NCI-H2081 (cell line): ENCODE data around the gene GJA3.

ENCODE experiments used
- DNase-seq, 2 experiments: peaks; one replicate each; lab custom pipeline; 2025; lab: John Stamatoyannopoulos, UW

GJA3 gene

DNA sequence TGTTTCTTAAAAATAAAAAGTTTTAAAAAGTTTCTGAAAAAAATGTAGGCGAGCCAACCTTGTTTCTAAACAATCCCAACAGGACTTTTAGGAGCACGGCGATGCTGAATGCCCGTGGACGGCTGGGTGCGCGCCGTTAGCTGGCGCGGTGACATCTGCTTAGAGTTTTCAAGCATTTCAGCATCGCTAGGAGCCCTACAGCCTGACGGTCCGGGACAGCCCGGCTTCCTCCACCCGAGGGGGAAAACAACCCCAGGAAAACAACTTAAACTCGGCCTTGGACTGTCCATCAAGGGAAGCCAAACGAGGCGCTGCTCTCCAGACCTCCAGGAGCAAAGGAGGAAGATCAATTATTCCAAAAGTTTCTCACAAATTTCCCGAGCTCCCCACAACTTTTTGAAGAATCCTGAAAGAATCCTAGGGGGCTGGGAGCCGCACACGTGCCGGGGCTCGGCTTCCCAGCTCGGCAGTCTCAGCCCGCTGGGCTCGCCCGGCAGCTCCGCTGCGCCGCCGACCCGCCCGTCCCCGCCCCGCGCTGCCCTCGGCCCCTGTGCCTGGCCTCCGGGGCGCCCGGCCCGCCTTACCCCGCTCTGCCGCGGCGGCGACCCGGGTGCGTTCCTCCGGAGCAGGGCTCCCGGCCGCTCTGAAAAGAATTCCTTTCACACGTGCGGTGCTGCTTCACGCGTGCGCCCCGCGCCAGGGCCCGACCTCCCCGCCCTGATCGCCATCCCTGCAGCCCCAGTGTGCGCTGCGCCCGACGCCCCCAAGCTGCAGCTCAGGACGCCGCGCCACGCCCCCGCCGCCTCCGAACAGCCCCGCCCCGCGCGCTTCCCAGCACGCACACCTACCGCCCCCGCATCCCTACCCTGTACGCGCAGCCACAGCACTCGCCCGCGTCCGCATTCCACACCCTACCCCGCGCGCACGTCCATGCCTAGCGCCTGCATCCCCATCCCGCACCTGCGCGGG, at the start of gene GJA3:
TSS of gene GJA3 (minus strand) at position 747 of the 969 bp plus-strand sequence. CDS start 17,764 bp downstream, outside the sequence.
- no peak for DNase-seq

DNA sequence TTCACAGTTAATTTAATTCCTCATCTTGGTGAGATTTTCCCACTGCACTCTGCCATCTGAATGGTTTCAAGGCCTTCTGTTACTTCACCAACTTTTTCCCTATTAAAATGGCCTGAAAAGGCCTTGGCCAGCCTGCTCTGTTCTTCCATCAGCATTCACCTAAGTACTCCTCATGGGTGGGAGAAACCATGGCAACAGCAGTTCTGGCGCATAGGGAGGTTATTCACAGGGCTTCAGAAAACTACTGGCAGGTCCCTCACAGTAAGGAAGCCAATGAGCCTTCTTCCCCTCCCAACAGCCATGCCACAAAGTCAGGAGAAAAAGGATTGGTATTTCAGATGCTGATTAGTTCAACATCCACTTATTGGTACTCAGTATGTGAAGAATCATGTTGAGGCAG, 49.1 kb upstream of the GJA3 start:
- no peak for DNase-seq

DNA sequence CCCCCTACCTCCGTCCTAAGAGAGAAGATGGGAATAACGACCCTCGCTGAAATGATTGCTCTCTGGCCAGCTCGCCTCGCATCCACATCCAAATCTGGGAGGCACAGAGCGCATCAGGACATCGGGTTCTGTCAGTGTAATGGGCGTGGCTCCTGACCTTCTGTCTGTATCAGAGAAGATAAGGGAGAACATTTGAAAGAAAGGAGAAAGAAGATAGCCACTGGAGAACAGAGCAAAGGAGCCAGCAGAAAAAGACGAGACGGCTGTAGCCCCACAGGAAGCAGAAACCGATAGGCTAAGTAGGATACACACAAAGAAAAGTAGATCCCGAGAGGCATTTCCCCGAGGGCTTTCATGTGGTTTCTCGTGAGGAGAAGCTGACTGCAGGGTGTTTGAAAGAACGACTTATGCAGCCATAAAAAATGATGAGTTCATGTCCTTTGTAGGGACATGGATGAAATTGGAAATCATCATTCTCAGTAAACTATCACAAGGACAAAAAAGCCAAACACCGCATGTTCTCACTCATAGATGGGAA, 45.9 kb upstream of the GJA3 start:
- DNase-seq = no peak

- no peak for DNase-seq
Measured at GRCh38 chr13:20206065-20206697, 45.3 kb upstream of the GJA3 start.

DNA sequence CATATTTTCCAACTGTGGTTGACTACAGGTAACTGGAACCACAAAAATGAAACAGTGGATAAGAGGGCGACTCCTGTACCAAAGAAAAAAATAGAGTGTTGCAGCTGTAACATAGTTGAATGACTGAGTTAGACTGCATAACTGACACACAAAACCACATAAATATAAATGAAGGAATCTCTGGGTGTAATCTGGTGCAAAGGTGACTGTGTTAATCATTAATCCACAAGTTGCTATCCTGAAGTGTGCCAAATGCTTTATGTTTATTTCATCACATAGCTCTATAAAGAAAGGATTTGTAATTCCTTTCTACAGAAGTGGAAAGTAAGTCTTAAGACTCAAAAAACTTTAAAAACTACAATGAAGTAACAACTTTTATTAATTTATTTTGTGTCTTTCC, 37.9 kb upstream of the GJA3 start:
- DNase-seq = no peak

DNA sequence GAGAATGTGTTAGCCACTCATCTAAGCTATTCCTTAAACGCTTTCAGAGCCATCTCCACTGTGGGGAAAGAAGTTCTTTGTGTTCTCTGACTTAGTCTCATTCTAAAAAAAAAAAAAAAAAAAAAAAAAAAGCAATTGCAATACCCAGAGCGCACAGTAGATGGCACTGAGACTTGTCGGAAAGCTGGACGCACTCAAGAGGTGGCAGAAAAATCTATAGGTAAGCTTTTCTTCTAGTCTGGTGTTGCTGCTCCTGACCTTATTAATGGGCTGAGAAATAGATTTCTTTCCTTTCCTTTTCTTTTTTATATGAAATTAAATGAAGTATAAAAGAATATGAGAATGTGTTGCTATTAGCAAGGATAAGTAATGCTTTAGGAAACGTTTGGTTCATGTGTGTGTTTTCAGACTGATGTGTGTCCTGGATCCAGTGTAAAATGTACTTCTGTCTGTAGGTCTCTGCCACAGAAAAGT, 36.5 kb upstream of the GJA3 start:
- DNase-seq = peak in 1 of 2 experiments; percentile 31

DNA sequence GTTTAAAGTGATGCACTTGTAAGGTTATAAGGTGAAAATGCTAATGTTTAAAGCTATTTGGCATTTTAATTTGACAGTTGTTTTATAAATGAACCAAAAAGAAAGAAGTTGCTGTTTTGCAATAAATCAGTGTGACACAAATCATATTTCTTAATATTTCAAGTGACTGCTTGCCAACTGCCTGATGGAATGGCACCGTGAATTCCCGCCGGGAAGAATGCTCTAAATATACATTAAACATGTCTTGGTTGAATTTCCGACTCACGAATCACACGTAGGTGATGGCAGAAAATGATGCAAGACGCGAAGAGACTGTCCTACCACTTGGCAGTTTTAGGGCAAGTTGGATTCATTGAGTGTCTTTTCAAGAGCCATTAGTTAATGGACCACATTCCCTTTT, 34.9 kb upstream of the GJA3 start:
- no peak for DNase-seq

- no peak for DNase-seq
Measured at GRCh38 chr13:20193907-20194631, 33.2 kb upstream of the GJA3 start.

- DNase-seq = no peak
Measured at GRCh38 chr13:20193162-20193906, 32.5 kb upstream of the GJA3 start.

DNA sequence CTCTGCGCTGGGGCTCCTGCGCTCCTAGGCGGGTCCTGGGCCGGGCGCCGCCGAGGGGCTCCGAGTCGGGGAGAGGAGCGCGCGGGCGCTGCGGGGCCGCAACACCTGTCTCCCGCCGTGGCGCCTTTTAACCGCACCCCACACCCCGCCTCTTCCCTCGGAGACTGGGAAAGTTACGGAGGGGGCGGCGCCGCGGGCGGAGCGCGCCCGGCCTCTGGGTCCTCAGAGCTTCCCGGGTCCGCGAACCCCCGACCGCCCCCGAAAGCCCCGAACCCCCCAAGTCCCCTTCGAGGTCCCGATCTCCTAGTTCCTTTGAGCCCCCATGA, 31.9 kb upstream of the GJA3 start, which contains the start of gene GJB2:
TSS of gene GJB2 (minus strand) at position 103 of the 326 bp plus-strand sequence. CDS start 3,357 bp downstream, outside the sequence.
- DNase-seq = no peak

- no peak for DNase-seq
Measured at GRCh38 chr13:20192158-20192835, 31.4 kb upstream of the GJA3 start.

- no peak for DNase-seq
Measured at GRCh38 chr13:20191311-20192157, 30.7 kb upstream of the GJA3 start.

GRCh38 chr13:20190481-20191310, 29.8 kb upstream of the GJA3 start:
- no peak for DNase-seq

DNA sequence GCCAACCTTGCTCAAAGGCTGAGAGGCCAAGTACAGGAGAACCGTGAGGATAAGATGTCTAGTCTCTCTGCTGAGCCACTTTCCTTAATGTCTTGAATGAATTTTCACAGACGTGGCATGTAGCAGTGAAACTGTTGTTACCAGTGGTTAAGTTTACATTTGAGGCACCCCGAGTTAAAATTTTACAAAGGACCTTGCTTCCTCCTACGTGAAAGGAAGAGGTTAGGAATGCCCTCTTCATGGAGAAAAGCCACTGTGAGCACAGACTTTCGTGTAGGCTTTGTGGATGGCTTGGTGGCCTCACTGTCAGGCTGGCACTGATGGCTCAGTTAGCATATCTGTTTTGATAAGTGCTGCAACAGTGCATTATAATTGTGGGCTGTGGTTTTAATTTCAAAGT, 29.2 kb upstream of the GJA3 start:
- no peak for DNase-seq

DNA sequence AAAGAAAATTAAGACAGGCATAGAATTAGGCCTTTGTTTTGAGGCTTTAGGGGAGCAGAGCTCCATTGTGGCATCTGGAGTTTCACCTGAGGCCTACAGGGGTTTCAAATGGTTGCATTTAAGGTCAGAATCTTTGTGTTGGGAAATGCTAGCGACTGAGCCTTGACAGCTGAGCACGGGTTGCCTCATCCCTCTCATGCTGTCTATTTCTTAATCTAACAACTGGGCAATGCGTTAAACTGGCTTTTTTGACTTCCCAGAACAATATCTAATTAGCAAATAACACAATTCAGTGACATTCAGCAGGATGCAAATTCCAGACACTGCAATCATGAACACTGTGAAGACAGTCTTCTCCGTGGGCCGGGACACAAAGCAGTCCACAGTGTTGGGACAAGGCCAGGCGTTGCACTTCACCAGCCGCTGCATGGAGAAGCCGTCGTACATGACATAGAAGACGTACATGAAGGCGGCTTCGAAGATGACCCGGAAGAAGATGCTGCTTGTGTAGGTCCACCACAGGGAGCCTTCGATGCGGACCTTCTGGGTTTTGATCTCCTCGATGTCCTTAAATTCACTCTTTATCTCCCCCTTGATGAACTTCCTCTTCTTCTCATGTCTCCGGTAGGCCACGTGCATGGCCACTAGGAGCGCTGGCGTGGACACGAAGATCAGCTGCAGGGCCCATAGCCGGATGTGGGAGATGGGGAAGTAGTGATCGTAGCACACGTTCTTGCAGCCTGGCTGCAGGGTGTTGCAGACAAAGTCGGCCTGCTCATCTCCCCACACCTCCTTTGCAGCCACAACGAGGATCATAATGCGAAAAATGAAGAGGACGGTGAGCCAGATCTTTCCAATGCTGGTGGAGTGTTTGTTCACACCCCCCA, 28.1 kb upstream of the GJA3 start:
- DNase-seq = no peak

DNA sequence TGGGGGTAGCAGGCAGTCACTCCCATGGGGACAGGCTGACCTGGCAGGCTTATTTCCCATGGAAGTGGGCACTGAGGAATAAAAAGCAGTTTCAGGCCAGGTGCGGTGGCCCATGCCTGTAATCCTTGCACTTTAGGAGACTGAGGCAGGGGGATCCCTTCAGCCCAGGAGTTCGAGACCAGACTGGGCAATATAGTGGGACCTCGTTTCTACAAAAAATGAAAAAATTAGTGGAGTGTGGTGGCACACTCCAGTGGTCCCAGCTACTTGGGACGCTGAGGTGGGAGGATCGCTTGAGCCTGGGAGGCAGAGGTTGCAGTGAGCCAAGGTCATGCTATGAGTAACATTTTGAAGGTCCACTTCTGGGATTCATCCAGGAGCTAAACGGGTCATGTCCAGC, 25.9 kb upstream of the GJA3 start:
- no peak for DNase-seq

- no peak for DNase-seq
Measured at GRCh38 chr13:20185366-20186056, 24.7 kb upstream of the GJA3 start.
